Liver (tissue), 3 donors: ENCODE data around the gene CCL16.

Experiments
- JUND ChIP-seq, 2 donors: IDR thresholded peaks; 2 replicates each; pipeline ENCODE4 v1.6.1; 2016; ENCODE audit warnings: antibody characterized with exemption in 2 of 2
- SP1 ChIP-seq: IDR thresholded peaks from 2 replicates; pipeline ENCODE4 v1.6.1; 2018; ENCODE audit warnings: antibody characterized with exemption, mild to moderate bottlenecking
- ZBTB33 ChIP-seq: IDR thresholded peaks from 2 replicates; pipeline ENCODE4 v1.6.1; 2016; ENCODE audit warnings: antibody characterized with exemption
- TF ChIP-seq, protein P1 (sequence below): fragments of 150-350 bp; IDR thresholded peaks from 2 replicates; pipeline ENCODE4 v1.5.1; 2017; ENCODE audit warnings: improper control_type of control experiment, low read depth, low read length; ENCODE audit not compliant: missing input control
- donor health status: healthy.
- donor health status: healthy.

GRCh38 chr17:35988164-35988563 lies 6.9 kb upstream of the CCL16 start:
- TF ChIP-seq, protein P1, sequence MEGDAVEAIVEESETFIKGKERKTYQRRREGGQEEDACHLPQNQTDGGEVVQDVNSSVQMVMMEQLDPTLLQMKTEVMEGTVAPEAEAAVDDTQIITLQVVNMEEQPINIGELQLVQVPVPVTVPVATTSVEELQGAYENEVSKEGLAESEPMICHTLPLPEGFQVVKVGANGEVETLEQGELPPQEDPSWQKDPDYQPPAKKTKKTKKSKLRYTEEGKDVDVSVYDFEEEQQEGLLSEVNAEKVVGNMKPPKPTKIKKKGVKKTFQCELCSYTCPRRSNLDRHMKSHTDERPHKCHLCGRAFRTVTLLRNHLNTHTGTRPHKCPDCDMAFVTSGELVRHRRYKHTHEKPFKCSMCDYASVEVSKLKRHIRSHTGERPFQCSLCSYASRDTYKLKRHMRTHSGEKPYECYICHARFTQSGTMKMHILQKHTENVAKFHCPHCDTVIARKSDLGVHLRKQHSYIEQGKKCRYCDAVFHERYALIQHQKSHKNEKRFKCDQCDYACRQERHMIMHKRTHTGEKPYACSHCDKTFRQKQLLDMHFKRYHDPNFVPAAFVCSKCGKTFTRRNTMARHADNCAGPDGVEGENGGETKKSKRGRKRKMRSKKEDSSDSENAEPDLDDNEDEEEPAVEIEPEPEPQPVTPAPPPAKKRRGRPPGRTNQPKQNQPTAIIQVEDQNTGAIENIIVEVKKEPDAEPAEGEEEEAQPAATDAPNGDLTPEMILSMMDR, result no peak
- TF ChIP-seq ZBTB33 (no peak), JUND (IDR thresholded peaks at IDR 0.05) (no peak), SP1 (no peak)
